AG04450 (cell line): ENCODE measurements around the gene PLEKHG3. TPM values are rescaled to one million over a fixed set of nuclear protein-coding genes. Genes with fewer than 3 reads are reported as not detected.

Experiments
- CTCF ChIA-PET: fragments of 300-600, 350-600 bp; formaldehyde crosslinking; extraction: SDS; loops from one replicate; lab custom pipeline; 2022; ENCODE audit warnings: antibody characterized with exemption, inconsistent platforms; lab: Charles Lee
- POLR2A ChIA-PET: fragments of 350-600 bp; formaldehyde crosslinking; extraction: SDS; loops from one replicate; lab custom pipeline; 2021; ENCODE audit warnings: antibody characterized with exemption, inconsistent platforms; lab: Yijun Ruan, JAX
- DNase-seq: peaks from one replicate; pipeline ENCODE4 v3.0.0-alpha.2; 2011; ENCODE audit warnings: low read depth, low spot score
- H3K27ac ChIP-seq: one replicate; pipeline ENCODE4 v1.5.1; 2012; ENCODE audit warnings: low read depth, low read length, control low read depth
- H3K27me3 ChIP-seq: one replicate; pipeline ENCODE4 v1.6.0; 2012; ENCODE audit warnings: low read length; ENCODE audit not compliant: control insufficient read depth, insufficient read depth
- H3K4me3 ChIP-seq: 2 replicates; pipeline ENCODE4 v1.5.1; 2011; ENCODE audit warnings: mild to moderate bottlenecking, low read depth, low read length, control low read depth
- H3K9me3 ChIP-seq: 2 replicates; pipeline ENCODE4 v1.5.1; 2012; ENCODE audit warnings: low read length; ENCODE audit not compliant: control insufficient read depth, insufficient read depth
- polyA plus RNA-seq: library from polyadenylated mRNA; depleted of rRNA; stranded (reverse); fragments of >200 nt; gene quantifications from 2 replicates; pipeline ENCODE4 v1.2.3, GENCODE V29; 2011
- TF ChIP-seq, protein P1 (sequence below): IDR thresholded peaks from 2 replicates; pipeline ENCODE4 v1.5.1; 2011; ENCODE audit warnings: low read depth, low read length, control low read depth, inconsistent platforms

Gene PLEKHG3
- polyA plus RNA-seq, 1 experiment, result 6.6 TPM

DNA sequence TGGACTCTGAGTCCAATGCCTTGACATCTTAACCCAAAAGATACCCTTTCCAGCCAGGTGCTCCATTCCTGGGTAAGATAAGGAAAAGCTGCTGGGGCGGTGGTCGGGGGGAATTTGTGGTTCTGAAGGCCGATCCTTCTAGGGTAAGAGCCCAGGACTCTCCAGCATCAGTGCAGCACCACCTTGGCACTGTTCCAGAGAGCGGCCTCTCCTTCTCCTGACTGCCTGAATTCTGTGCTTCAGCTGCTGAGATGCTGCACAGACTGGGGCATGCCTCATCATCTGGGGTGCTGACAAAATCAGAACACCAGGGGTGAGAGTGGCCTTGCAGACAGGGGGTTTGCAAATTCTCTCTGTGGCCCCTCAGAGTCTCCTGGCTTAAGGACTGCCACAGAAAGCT lies 88.0 kb downstream of the PLEKHG3 start:
- TF ChIP-seq, protein P1, sequence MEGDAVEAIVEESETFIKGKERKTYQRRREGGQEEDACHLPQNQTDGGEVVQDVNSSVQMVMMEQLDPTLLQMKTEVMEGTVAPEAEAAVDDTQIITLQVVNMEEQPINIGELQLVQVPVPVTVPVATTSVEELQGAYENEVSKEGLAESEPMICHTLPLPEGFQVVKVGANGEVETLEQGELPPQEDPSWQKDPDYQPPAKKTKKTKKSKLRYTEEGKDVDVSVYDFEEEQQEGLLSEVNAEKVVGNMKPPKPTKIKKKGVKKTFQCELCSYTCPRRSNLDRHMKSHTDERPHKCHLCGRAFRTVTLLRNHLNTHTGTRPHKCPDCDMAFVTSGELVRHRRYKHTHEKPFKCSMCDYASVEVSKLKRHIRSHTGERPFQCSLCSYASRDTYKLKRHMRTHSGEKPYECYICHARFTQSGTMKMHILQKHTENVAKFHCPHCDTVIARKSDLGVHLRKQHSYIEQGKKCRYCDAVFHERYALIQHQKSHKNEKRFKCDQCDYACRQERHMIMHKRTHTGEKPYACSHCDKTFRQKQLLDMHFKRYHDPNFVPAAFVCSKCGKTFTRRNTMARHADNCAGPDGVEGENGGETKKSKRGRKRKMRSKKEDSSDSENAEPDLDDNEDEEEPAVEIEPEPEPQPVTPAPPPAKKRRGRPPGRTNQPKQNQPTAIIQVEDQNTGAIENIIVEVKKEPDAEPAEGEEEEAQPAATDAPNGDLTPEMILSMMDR, result no peak
- H3K27me3 ChIP-seq, result peaks cover 19% of the 10 kb centered on the region
- no peak overlapping the region for H3K4me3 ChIP-seq
- H3K9me3 ChIP-seq, result no peaks in the 10 kb centered on the region; the same call in 1 of the 2 replicates
- ChIA-PET POLR2A (interaction anchor here (0.7 kb wide), 1 partner anchor 16 kb away, joined by 3 read pairs; no protein-coding TSS in a partner anchor), CTCF (no interaction called here)
- no peak for DNase-seq
- no peak overlapping the region for H3K27ac ChIP-seq

GRCh38 chr14:64792871-64793560 lies 88.8 kb downstream of the PLEKHG3 start:
- no peaks in the 10 kb centered on the region; the same call in 1 of the 2 replicates for H3K9me3 ChIP-seq
- no peak for DNase-seq
- peaks cover 19% of the 10 kb centered on the region for H3K27me3 ChIP-seq
- TF ChIP-seq, protein P1, result no peak
- no peak overlapping the region for H3K4me3 ChIP-seq
- ChIA-PET CTCF (interaction anchor here (0.7 kb wide), 1 partner anchor 9 kb away, joined by 3 read pairs; no protein-coding TSS in a partner anchor), POLR2A (interaction anchor here (0.7 kb wide), 1 partner anchor 17 kb away, joined by 3 read pairs; no protein-coding TSS in a partner anchor)
- H3K27ac ChIP-seq, result no peak overlapping the region

GRCh38 chr14:64795211-64795610 lies 91.0 kb downstream of the PLEKHG3 start:
- ChIA-PET CTCF (interaction anchor here (1.1 kb wide), 1 partner anchor 97 kb away, joined by 4 read pairs; no protein-coding TSS in a partner anchor), POLR2A (no interaction called here)
- no peak for DNase-seq
- no peaks in the 10 kb centered on the region; the same call in 1 of the 2 replicates for H3K9me3 ChIP-seq
- TF ChIP-seq, protein P1, result no peak
- H3K27ac ChIP-seq, result no peak overlapping the region
- no peak overlapping the region for H3K4me3 ChIP-seq
- peaks cover 21% of the 10 kb centered on the region for H3K27me3 ChIP-seq

- no peak overlapping the region for H3K27ac ChIP-seq
- ChIA-PET POLR2A (no interaction called here), CTCF (interaction anchor here (1.3 to 1.5 kb wide), 2 partner anchors 27 to 96 kb away, joined by 4 read pairs; no protein-coding TSS in a partner anchor)
- no peaks in the 10 kb centered on the region; the same call in 1 of the 2 replicates for H3K9me3 ChIP-seq
- TF ChIP-seq, protein P1, result no peak
- H3K4me3 ChIP-seq, result no peak overlapping the region
- DNase-seq, result no peak
- peaks cover 21% of the 10 kb centered on the region for H3K27me3 ChIP-seq
These were observed 91.7 kb downstream of the PLEKHG3 start for GRCh38 chr14:64795921-64796320.

GRCh38 chr14:64796369-64796768 lies 92.1 kb downstream of the PLEKHG3 start:
- no peak overlapping the region for H3K4me3 ChIP-seq
- ChIA-PET CTCF (interaction anchor here (1.3 to 1.5 kb wide), 2 partner anchors 26 to 95 kb away, joined by 4 read pairs; no protein-coding TSS in a partner anchor), POLR2A (no interaction called here)
- no peaks in the 10 kb centered on the region; the same call in 1 of the 2 replicates for H3K9me3 ChIP-seq
- H3K27ac ChIP-seq, result no peak overlapping the region
- peaks cover 21% of the 10 kb centered on the region for H3K27me3 ChIP-seq
- no peak for DNase-seq
- TF ChIP-seq, protein P1, result no peak
